Stimulated activated CD4-positive, alpha-beta T cell treated with anti-CD3 and anti-CD28 coated beads, Interleukin-15, amount 100 ng/mL, for 1 hour (primary cell): ENCODE data around the gene ATP2B3.
A peak's percentile ranks its signal among the peaks of the same experiment; 100 is the strongest.

Source experiments
- DNase-seq, 2 donors: peaks; one replicate each; pipeline ENCODE4 v3.0.0-alpha.2; 2020; ENCODE audit warnings: low read depth in 1 of 2, low spot score in 1 of 2

ATP2B3 gene

GRCh38 chrX:153507484-153508178 lies 9.8 kb upstream of the ATP2B3 start:
- DNase-seq: peak; percentile 59 to 72

- DNase-seq: no peak
Measured at GRCh38 chrX:153509592-153509991, 7.8 kb upstream of the ATP2B3 start.

GRCh38 chrX:153510383-153510782 lies 7.1 kb upstream of the ATP2B3 start:
- no peak for DNase-seq

GRCh38 chrX:153511784-153512500 lies 5.5 kb upstream of the ATP2B3 start:
- DNase-seq: no peak

- no peak for DNase-seq
Measured at GRCh38 chrX:153512501-153512893, 4.9 kb upstream of the ATP2B3 start.

DNA sequence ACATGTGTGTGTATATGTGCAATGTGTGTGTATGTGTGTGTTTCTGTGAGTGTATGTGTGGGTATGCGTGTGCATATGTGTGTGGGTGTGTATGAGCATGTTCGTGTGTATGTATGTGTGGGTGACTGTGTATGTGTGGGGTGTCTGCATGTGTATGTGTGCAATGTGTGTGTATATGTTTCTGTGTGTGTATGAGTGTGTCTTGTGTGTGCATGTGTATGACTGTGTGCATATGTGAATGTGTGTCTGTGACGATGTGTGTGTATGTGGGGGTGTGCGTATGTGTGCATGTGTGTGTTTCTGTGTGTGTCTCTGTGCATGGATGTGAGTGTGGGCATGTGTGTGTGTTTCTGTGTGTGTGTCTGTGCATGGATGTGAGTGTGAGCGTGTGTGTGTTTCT lies 4.2 kb upstream of the ATP2B3 start:
- no peak for DNase-seq

- no peak for DNase-seq
Measured at GRCh38 chrX:153514259-153514658, 3.2 kb upstream of the ATP2B3 start.

DNA sequence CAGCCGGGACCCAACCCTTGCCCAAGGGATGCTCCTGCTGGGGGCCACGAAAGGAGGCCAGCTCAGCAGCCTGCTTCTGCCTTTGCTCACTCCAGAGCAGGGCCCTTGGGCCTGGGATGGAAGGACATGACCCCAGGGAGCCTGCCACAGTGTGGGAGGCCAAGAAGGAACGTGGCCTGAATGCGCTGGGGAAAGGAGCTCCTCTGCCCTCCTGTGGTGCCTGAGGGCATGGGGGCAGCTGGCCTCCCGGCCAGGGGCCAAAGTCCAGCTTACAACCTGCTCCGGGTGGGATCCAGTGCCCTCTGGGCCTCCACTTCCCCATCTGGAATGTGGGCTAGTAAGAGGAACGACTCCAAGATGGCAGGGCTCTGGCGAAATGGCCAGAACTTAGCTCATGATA lies 2.0 kb upstream of the ATP2B3 start:
- DNase-seq: no peak

DNA sequence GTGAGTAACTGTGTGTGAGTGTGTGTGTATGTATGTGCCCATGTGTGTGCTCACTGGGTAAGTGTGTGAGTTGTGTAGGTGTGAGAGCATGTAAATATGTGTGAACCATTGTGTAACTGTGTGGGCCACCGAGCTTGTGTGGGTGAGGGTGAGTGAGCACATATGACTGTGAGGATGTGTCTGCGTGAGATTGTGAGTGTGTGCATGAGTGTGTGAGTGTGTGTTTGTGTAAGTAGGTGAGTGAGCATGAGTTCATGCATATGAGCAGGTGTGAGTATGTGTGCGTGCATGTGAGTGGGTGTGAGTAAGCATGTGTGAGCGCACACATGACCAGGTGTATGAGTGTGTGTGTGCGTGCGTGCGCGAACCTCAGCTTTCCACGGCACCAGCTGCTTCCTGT lies 1.4 kb upstream of the ATP2B3 start:
- DNase-seq: no peak

DNA sequence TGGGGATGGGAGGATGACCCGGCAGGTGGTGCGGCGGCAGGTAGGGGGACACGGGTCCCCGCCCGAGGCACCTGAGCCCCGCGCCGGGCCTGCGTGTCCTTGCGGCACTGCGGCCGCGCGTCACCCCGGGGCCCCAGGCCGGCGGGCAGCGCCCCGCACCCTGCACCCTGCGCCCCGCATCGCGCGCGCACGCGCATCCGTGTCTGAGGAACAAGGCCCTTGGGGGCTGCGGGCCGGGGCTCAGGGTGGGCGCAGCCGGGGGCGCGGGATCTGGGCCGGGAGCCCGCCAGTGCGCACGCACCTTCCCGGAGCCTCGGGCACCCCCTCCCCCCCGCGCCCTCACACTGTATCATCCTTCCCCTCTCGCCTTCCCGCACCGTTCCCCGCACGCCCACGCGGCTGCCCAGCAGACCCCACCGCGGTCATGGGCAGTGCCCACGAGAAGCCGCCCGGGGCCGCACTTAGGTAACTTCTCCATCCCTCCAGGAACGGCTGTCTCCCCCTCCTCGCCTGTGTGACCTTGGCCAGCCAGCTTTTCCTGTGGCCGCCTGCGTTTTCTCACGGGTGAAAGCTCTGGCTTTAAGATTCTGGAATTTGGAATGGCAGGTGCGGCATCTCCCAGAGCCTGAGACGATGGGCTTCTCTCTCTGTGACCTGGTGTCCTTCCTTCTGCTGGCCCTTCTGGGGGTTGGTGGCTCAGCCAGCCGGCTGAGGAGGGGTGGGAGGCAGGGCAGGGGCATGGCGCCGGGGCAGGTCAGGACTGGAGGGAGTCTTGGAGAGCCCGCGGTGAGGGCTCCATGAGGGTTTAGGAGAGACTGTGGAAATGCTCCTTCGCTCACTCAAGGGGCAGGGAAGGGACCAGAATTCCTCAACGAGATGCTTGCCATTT lies 748 bp downstream of the ATP2B3 start:
- DNase-seq: no peak

- no peak for DNase-seq
Measured at GRCh38 chrX:153519569-153520286, 2.3 kb downstream of the ATP2B3 start.

GRCh38 chrX:153520287-153520917 lies 3.0 kb downstream of the ATP2B3 start:
- DNase-seq: no peak

DNA sequence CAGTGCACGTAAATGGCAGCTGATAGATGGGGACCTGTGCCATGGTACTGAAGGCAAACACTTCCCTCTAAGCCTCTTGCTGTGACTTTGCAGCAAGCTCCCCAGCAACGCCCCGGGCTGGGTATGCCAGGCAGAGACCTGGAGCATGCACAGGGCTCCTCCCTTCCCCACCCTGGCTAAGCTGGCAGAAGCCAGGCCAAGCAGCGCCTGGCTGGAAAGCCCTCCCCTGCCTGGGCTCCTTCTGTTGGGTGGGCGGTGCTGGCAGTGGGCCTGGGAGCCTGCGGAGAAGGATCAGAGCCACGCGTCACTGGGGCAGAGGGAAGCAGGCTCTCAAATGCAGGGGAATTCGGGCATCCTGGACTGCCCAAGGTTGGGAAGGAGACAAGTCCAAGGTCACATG lies 3.6 kb downstream of the ATP2B3 start:
- no peak for DNase-seq

GRCh38 chrX:153522259-153522658 lies 4.8 kb downstream of the ATP2B3 start:
- DNase-seq: no peak

GRCh38 chrX:153523269-153523668 lies 5.8 kb downstream of the ATP2B3 start:
- no peak for DNase-seq

- no peak for DNase-seq
Measured at GRCh38 chrX:153524234-153524633, 6.8 kb downstream of the ATP2B3 start.

DNA sequence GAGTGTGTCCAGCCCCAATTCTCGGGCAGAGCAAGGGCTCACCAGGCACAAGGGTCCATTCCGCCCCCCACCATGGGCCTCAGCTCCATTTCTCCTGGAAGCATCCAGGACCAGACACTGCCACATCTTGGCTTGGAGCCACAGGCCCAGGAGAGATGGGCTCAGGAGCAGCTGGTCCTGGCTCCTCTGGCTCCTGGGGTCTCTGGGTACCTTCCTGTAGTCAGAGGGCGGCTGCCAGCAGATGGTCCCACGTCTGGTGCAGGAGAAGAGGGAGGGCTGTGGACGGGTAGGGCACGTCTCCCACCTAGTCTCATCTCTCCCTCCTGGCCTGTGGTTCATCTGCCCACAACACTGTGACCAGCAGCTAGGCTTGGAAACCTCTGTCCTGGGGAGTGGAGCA lies 8.0 kb downstream of the ATP2B3 start:
- DNase-seq: no peak

DNA sequence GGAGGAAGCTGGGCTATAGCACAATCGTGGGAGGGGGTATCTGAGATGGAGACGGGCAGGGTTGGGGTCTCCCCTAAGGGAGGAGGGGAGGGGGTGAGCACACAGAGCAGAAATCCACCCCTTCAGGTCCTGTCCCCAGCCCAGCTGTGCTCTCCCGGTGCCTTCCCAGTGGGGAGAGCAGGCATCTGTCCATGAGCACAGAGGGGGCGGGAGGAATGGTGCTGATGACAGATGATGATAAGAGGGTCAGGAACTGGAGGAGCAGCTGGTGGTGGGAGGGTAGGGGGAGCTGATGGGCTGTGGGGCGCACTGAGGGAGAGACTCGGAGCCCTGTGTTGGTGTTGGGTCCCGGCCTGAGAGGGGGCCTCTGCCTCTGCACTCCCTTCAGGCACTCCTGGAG lies 8.6 kb downstream of the ATP2B3 start:
- DNase-seq: no peak

- DNase-seq: no peak
Measured at GRCh38 chrX:153526801-153527200, 9.4 kb downstream of the ATP2B3 start.

- DNase-seq: no peak
Measured at GRCh38 chrX:153527208-153527607, 9.8 kb downstream of the ATP2B3 start.
